ENCODE data around the gene MTFR1L. TPM values are rescaled to one million over a fixed set of nuclear protein-coding genes. Genes with fewer than 3 reads are reported as not detected.

Gene MTFR1L
- total RNA-seq, 1 donor from 2014 or later = 44.6 TPM

GRCh38 chr1:25874635-25875153 is 54.9 kb downstream of the MTFR1L start:
- H3K9me3 ChIP-seq (ENCODE audit: insufficient read depth, low read depth, low read length) = no peaks in the 10 kb centered on the region
- Mint-ChIP-seq H3K36me3 (ENCODE audit: low read depth, unreplicated experiment) (no peaks in the 10 kb centered on the region), H3K4me3 (ENCODE audit: unreplicated experiment) (peak overlapping the region; percentile 89), H3K27ac (ENCODE audit: unreplicated experiment) (peak overlapping the region; percentile 26), H3K4me1 (ENCODE audit: low read depth, unreplicated experiment) (peaks cover 2% of the 10 kb centered on the region), H3K27me3 (ENCODE audit: low read depth, unreplicated experiment) (peaks cover 6% of the 10 kb centered on the region), H3K9me3 (ENCODE audit: unreplicated experiment) (no peaks in the 10 kb centered on the region)
- H3K27ac ChIP-seq (ENCODE audit: low read depth, low read length) = peak overlapping the region; percentile 42
- TF ChIP-seq EZH2 (IDR thresholded peaks at IDR 0.05; ENCODE audit: insufficient read depth, low read length) (no peak), CTCF (IDR thresholded peaks at IDR 0.05; ENCODE audit: insufficient read depth, low read depth, low read length) (no peak)
- peak overlapping the region; percentile 76 for H2AFZ ChIP-seq (ENCODE audit: low read depth, low read length)
- H3K79me2 ChIP-seq (ENCODE audit: insufficient read depth, low read length) = peaks cover 29% of the 10 kb centered on the region
- H3K36me3 ChIP-seq (ENCODE audit: insufficient read depth, low read length) = no peaks in the 10 kb centered on the region
- no peak for DNase-seq (ENCODE audit: low read depth)
- H3K4me1 ChIP-seq (ENCODE audit: insufficient read depth, low read length) = peaks cover 16% of the 10 kb centered on the region
- H3K9ac ChIP-seq (ENCODE audit: low read length) = peak overlapping the region; percentile 81
- H4K20me1 ChIP-seq (ENCODE audit: insufficient read depth, low read length) = peaks cover 11% of the 10 kb centered on the region
- peak overlapping the region; percentile 65 for H3K4me3 ChIP-seq (ENCODE audit: insufficient read depth, low read depth, low read length)
- peak overlapping the region; percentile 98 for H3K4me2 ChIP-seq (ENCODE audit: low read length)
- H3K27me3 ChIP-seq (ENCODE audit: insufficient read depth, low read length) = no peaks in the 10 kb centered on the region
- no peak for FAIRE-seq

- Mint-ChIP-seq H3K9me3 (ENCODE audit: unreplicated experiment) (no peaks in the 10 kb centered on the region), H3K4me1 (ENCODE audit: low read depth, unreplicated experiment) (peaks cover 2% of the 10 kb centered on the region), H3K36me3 (ENCODE audit: low read depth, unreplicated experiment) (no peaks in the 10 kb centered on the region), H3K27ac (ENCODE audit: unreplicated experiment) (peak within 1 kb of the TSS; percentile 75), H3K27me3 (ENCODE audit: low read depth, unreplicated experiment) (peaks cover 11% of the 10 kb centered on the region), H3K4me3 (ENCODE audit: unreplicated experiment) (peak within 1 kb of the TSS; percentile 89)
- peak within 1 kb of the TSS; percentile 98 for H3K4me2 ChIP-seq (ENCODE audit: low read length)
- no peaks in the 10 kb centered on the region for H3K27me3 ChIP-seq (ENCODE audit: insufficient read depth, low read length)
- H3K4me1 ChIP-seq (ENCODE audit: insufficient read depth, low read length) = peaks cover 16% of the 10 kb centered on the region
- no peak for TF ChIP-seq CTCF (IDR thresholded peaks at IDR 0.05; ENCODE audit: insufficient read depth, low read depth, low read length)
- TF ChIP-seq EZH2 (IDR thresholded peaks at IDR 0.05; ENCODE audit: insufficient read depth, low read length) = no peak
- H3K27ac ChIP-seq (ENCODE audit: low read depth, low read length) = peak within 1 kb of the TSS; percentile 42
- peak within 1 kb of the TSS; percentile 65 for H3K4me3 ChIP-seq (ENCODE audit: insufficient read depth, low read depth, low read length)
- H3K79me2 ChIP-seq (ENCODE audit: insufficient read depth, low read length) = peaks cover 29% of the 10 kb centered on the region
- FAIRE-seq = no peak
- H2AFZ ChIP-seq (ENCODE audit: low read depth, low read length) = peak within 1 kb of the TSS; percentile 76
- peak within 1 kb of the TSS; percentile 81 for H3K9ac ChIP-seq (ENCODE audit: low read length)
- no peaks in the 10 kb centered on the region for H3K9me3 ChIP-seq (ENCODE audit: insufficient read depth, low read depth, low read length)
- DNase-seq (ENCODE audit: low read depth) = peak; percentile 72
- no peaks in the 10 kb centered on the region for H3K36me3 ChIP-seq (ENCODE audit: insufficient read depth, low read length)
- peaks cover 11% of the 10 kb centered on the region for H4K20me1 ChIP-seq (ENCODE audit: insufficient read depth, low read length)
Measured at GRCh38 chr1:25875154-25875855, 55.6 kb downstream of the MTFR1L start, which contains the start of gene PAQR7. TSS of gene PAQR7 (minus strand) at chr1:25875708. CDS start at chr1:25863839, 11,869 bp downstream.
